ENCODE measurements around the gene RFC5.
"Not testable (repeated sequence)": the region's sequence is repeated elsewhere in the genome, so short reads cannot be mapped to it uniquely, and the experiment has no call there.

The RFC5 gene

GRCh38 chr12:117994551-117995438, 21.7 kb upstream of the RFC5 start:
- no peak for TF ChIP-seq ZNF274 (IDR thresholded peaks at IDR 0.05; ENCODE audit: low read depth, low read length)
- H3K4me3 ChIP-seq (ENCODE audit: low read length), result no peak overlapping the region

- H3K4me3 ChIP-seq (ENCODE audit: low read length), result no peak overlapping the region
- TF ChIP-seq ZNF274 (IDR thresholded peaks at IDR 0.05; ENCODE audit: low read depth, low read length), result no peak
Measured at GRCh38 chr12:117998719-117999118, 17.8 kb upstream of the RFC5 start.

GRCh38 chr12:117999806-118000205, 16.7 kb upstream of the RFC5 start:
- not testable (repeated sequence) for H3K4me3 ChIP-seq (ENCODE audit: low read length)

- no peak overlapping the region for H3K4me3 ChIP-seq (ENCODE audit: low read length)
- no peak for TF ChIP-seq ZNF274 (IDR thresholded peaks at IDR 0.05; ENCODE audit: low read depth, low read length)
Measured at GRCh38 chr12:118010903-118011302, 5.6 kb upstream of the RFC5 start.

- no peak overlapping the region for H3K4me3 ChIP-seq (ENCODE audit: low read length)
- no peak for TF ChIP-seq ZNF274 (IDR thresholded peaks at IDR 0.05; ENCODE audit: low read depth, low read length)
Measured at GRCh38 chr12:118011377-118011776, 5.1 kb upstream of the RFC5 start.

- TF ChIP-seq ZNF274 (IDR thresholded peaks at IDR 0.05; ENCODE audit: low read depth, low read length), result no peak
- H3K4me3 ChIP-seq (ENCODE audit: low read length), result no peak overlapping the region
Measured at GRCh38 chr12:118011961-118012360, 4.5 kb upstream of the RFC5 start.

- no peak for TF ChIP-seq ZNF274 (IDR thresholded peaks at IDR 0.05; ENCODE audit: low read depth, low read length)
- no peak overlapping the region for H3K4me3 ChIP-seq (ENCODE audit: low read length)
Measured at GRCh38 chr12:118013283-118013682, 3.2 kb upstream of the RFC5 start.

- no peak for TF ChIP-seq ZNF274 (IDR thresholded peaks at IDR 0.05; ENCODE audit: low read depth, low read length)
- H3K4me3 ChIP-seq (ENCODE audit: low read length), result no peak overlapping the region
Measured at GRCh38 chr12:118015306-118015705, 1.2 kb upstream of the RFC5 start.

GRCh38 chr12:118015944-118016343, 559 bp upstream of the RFC5 start:
- peak overlapping the region; percentile 26; the same call in 1 of the 2 replicates for H3K4me3 ChIP-seq (ENCODE audit: low read length)
- TF ChIP-seq ZNF274 (IDR thresholded peaks at IDR 0.05; ENCODE audit: low read depth, low read length), result no peak

GRCh38 chr12:118017926-118018325, 1.4 kb downstream of the RFC5 start:
- peak overlapping the region; percentile 92 for H3K4me3 ChIP-seq (ENCODE audit: low read length)
- TF ChIP-seq ZNF274 (IDR thresholded peaks at IDR 0.05; ENCODE audit: low read depth, low read length), result no peak

- TF ChIP-seq ZNF274 (IDR thresholded peaks at IDR 0.05; ENCODE audit: low read depth, low read length), result no peak
- no peak overlapping the region for H3K4me3 ChIP-seq (ENCODE audit: low read length)
Measured at GRCh38 chr12:118020036-118020435, 3.5 kb downstream of the RFC5 start.

GRCh38 chr12:118022097-118022727, 5.7 kb downstream of the RFC5 start:
- not testable (repeated sequence) for H3K4me3 ChIP-seq (ENCODE audit: low read length)

- no peak overlapping the region for H3K4me3 ChIP-seq (ENCODE audit: low read length)
- no peak for TF ChIP-seq ZNF274 (IDR thresholded peaks at IDR 0.05; ENCODE audit: low read depth, low read length)
Measured at GRCh38 chr12:118022728-118023109, 6.2 kb downstream of the RFC5 start.

- TF ChIP-seq ZNF274 (IDR thresholded peaks at IDR 0.05; ENCODE audit: low read depth, low read length), result no peak
- no peak overlapping the region for H3K4me3 ChIP-seq (ENCODE audit: low read length)
Measured at GRCh38 chr12:118023301-118023860, 6.9 kb downstream of the RFC5 start.

GRCh38 chr12:118025168-118025567, 8.7 kb downstream of the RFC5 start:
- H3K4me3 ChIP-seq (ENCODE audit: low read length), result no peak overlapping the region
- TF ChIP-seq ZNF274 (IDR thresholded peaks at IDR 0.05; ENCODE audit: low read depth, low read length), result no peak

All from GM08714 (cell line).